GM19043 (cell line): Measurements from ENCODE around the gene CFAP58.

ENCODE experiments used
- ATAC-seq: cut with Tn5 transposase; IDR thresholded peaks from one replicate; pipeline ENCODE4 v1.9.1; 2021; ENCODE audit warnings: low read depth; ENCODE audit not compliant: unreplicated experiment

Gene CFAP58

GRCh38 chr10:104333728-104334373, 19.8 kb upstream of the CFAP58 start:
- ATAC-seq = no peak

- no peak for ATAC-seq
Observed at GRCh38 chr10:104334561-104334960, 19.1 kb upstream of the CFAP58 start.

- ATAC-seq = no peak
Observed at GRCh38 chr10:104334965-104335650, 18.5 kb upstream of the CFAP58 start.

- ATAC-seq = peak; percentile 13
Observed at GRCh38 chr10:104336821-104337467, 16.7 kb upstream of the CFAP58 start.

- ATAC-seq = peak; percentile 46
Observed at GRCh38 chr10:104337521-104337984, 16.1 kb upstream of the CFAP58 start.

- ATAC-seq = peak; percentile 62
Observed at GRCh38 chr10:104337985-104338735, 15.5 kb upstream of the CFAP58 start, which contains the start of gene ITPRIP. Gene ITPRIP, minus strand, starts transcription at chr10:104338465. Its CDS starts 22,414 bp downstream, at chr10:104316051.

- ATAC-seq = no peak
Observed at GRCh38 chr10:104339469-104340110, 14.0 kb upstream of the CFAP58 start.

- ATAC-seq = no peak
Observed at GRCh38 chr10:104340111-104340526, 13.5 kb upstream of the CFAP58 start.

- no peak for ATAC-seq
Observed at GRCh38 chr10:104340641-104341040, 13.0 kb upstream of the CFAP58 start.

- ATAC-seq = no peak
Observed at GRCh38 chr10:104342941-104343411, 10.7 kb upstream of the CFAP58 start.

- ATAC-seq = no peak
Observed at GRCh38 chr10:104344219-104344618, 9.4 kb upstream of the CFAP58 start.

- ATAC-seq = no peak
Observed at GRCh38 chr10:104345515-104345914, 8.1 kb upstream of the CFAP58 start.

- ATAC-seq = no peak
Observed at GRCh38 chr10:104345941-104346340, 7.7 kb upstream of the CFAP58 start.

- no peak for ATAC-seq
Observed at GRCh38 chr10:104347295-104348045, 6.2 kb upstream of the CFAP58 start.

GRCh38 chr10:104348601-104349000, 5.0 kb upstream of the CFAP58 start:
- ATAC-seq = no peak

- ATAC-seq = peak; percentile 50
Observed at GRCh38 chr10:104349623-104350126, 4.0 kb upstream of the CFAP58 start.

GRCh38 chr10:104350127-104350635, 3.5 kb upstream of the CFAP58 start:
- ATAC-seq = peak; percentile 31

GRCh38 chr10:104351061-104351702, 2.5 kb upstream of the CFAP58 start:
- no peak for ATAC-seq

- ATAC-seq = peak; percentile 16
Observed at GRCh38 chr10:104351919-104352318, 1.7 kb upstream of the CFAP58 start.
